Measurements from ENCODE around the gene UROC1. TPM values are rescaled to one million over a fixed set of nuclear protein-coding genes. Genes with fewer than 3 reads are reported as not detected.

The UROC1 gene
- total and polyA plus RNA-seq, 2 of the 4 experiments (the other 2 are of a cell fraction), result not detected

DNA sequence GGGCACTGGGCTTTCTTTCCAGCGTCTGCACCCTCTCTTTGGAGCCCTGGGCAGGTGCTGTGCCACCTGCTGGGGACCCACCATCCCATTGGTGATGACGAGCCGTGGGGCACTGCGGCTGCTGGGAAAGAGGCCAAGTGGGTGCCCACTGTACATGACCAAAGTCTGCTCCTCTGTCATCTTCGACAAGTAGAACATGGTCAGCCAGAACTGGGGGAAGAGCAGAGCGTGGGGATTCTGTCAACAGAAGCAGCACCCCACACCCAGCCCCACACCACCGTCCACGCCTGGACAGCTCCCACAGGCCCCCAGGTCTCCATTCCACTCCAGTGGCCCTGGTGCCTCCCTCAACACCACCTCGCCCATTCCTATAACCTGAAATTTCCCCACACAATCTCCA lies 9.7 kb downstream of the UROC1 start:
- in situ Hi-C loops (cut with MboI; ENCODE audit: low sequenced_read_pairs) (no loop called here), intact Hi-C loops (cut with micrococcal nuclease) (no loop called here), dilution Hi-C loops (cut with HindIII; ENCODE audit: low sequenced_read_pairs, unreplicated experiment) (no loop called here)
- Histone ChIP-seq H4K20me1 (ENCODE audit: insufficient read depth, low read length) (no peaks in the 10 kb centered on the region), H3K9me1 (ENCODE audit: insufficient read depth, low read length) (no peaks in the 10 kb centered on the region), H2BK15ac (ENCODE audit: low read depth, low read length) (no peak overlapping the region), H3K36me3 (ENCODE audit: control insufficient read depth, insufficient read depth, low read length) (no peaks in the 10 kb centered on the region), H3K4ac (ENCODE audit: low read depth, low read length) (no peak overlapping the region), H3K14ac (replicated peaks; ENCODE audit: low read depth, low read length) (no peak overlapping the region), H4K8ac (ENCODE audit: low read depth in 2 of 2, low read length in 2 of 2) (no peak overlapping the region), H2BK120ac (ENCODE audit: low read depth, low read length) (no peak overlapping the region), H4K91ac (ENCODE audit: insufficient read depth, low read depth, low read length) (no peak overlapping the region), H3K4me1 (ENCODE audit: control insufficient read depth, insufficient read depth, low read length) (no peaks in the 10 kb centered on the region), H4K5ac (ENCODE audit: low read depth, low read length) (no peak overlapping the region), H3K56ac (ENCODE audit: extremely low read depth, insufficient read depth, low read length) (no peak overlapping the region), H3K4me2 (ENCODE audit: low read depth, low read length) (no peak overlapping the region), H2BK5ac (ENCODE audit: low read depth, low read length, poor library complexity, severe bottlenecking) (no peak overlapping the region), H3K27me3 (ENCODE audit: control insufficient read depth, insufficient read depth, low read length) (peaks cover 22% of the 10 kb centered on the region; the same call in 1 of the 2 replicates), H2BK20ac (ENCODE audit: low read depth, low read length) (no peak overlapping the region), H2AK9ac (replicated peaks; ENCODE audit: low read depth, low read length, poor library complexity) (no peak overlapping the region), H2AK5ac (ENCODE audit: low read depth, low read length) (no peak overlapping the region), H2AFZ (replicated peaks; ENCODE audit: low read length, poor library complexity) (no peak overlapping the region), H3K23ac (ENCODE audit: low read depth, low read length) (no peak overlapping the region), H3K27ac (ENCODE audit: insufficient read depth, low read length) (no peak overlapping the region), H3K4me3 (ENCODE audit: insufficient read depth, low read depth, low read length) (no peak overlapping the region), H3K79me1 (ENCODE audit: low read depth in 1 of 2, low read length in 2 of 2) (no peaks in the 10 kb centered on the region), H3K18ac (ENCODE audit: low read depth, low read length) (no peak overlapping the region), H3K9ac (ENCODE audit: low read depth, low read length) (no peak overlapping the region), H3K9me3 (ENCODE audit: control insufficient read depth, insufficient read depth, low read length) (no peaks in the 10 kb centered on the region)
- WGBS, 2 experiments (ENCODE audit: extremely low coverage in 2 of 2, insufficient read length in 1 of 2), result 96% methylated on average over 5 of the region's 9 CpGs; no CpG with 5 or more reads in 1 of the 2 experiments
- POLR2A ChIA-PET (ENCODE audit: unreplicated experiment), result no interaction called here
- CTCF ChIA-PET, result no interaction called here
- no TSS peak for BruUV-seq (replicated peaks)
- DNase-seq (no peak), ATAC-seq (ENCODE audit: low read depth) (no peak)
- TF ChIP-seq RCOR1 (IDR thresholded peaks at IDR 0.05; ENCODE audit: insufficient replicate concordance, low read length), result no peak
- no peak for TF ChIP-seq FOS (IDR thresholded peaks at IDR 0.05; ENCODE audit: low read depth, low read length)
- TF ChIP-seq CHD1 (IDR thresholded peaks at IDR 0.05; ENCODE audit: low read depth, low read length), result no peak
- TF ChIP-seq, protein P1, sequence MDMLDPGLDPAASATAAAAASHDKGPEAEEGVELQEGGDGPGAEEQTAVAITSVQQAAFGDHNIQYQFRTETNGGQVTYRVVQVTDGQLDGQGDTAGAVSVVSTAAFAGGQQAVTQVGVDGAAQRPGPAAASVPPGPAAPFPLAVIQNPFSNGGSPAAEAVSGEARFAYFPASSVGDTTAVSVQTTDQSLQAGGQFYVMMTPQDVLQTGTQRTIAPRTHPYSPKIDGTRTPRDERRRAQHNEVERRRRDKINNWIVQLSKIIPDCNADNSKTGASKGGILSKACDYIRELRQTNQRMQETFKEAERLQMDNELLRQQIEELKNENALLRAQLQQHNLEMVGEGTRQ (IDR thresholded peaks at IDR 0.05; ENCODE audit: low read depth, low read length), result no peak
- TF ChIP-seq, protein P2, sequence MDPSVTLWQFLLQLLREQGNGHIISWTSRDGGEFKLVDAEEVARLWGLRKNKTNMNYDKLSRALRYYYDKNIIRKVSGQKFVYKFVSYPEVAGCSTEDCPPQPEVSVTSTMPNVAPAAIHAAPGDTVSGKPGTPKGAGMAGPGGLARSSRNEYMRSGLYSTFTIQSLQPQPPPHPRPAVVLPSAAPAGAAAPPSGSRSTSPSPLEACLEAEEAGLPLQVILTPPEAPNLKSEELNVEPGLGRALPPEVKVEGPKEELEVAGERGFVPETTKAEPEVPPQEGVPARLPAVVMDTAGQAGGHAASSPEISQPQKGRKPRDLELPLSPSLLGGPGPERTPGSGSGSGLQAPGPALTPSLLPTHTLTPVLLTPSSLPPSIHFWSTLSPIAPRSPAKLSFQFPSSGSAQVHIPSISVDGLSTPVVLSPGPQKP (IDR thresholded peaks at IDR 0.05; ENCODE audit: borderline replicate concordance, low read depth, low read length), result no peak
- no peak for TF ChIP-seq RAD21 (IDR thresholded peaks at IDR 0.05; ENCODE audit: low read length)
- TF ChIP-seq SMC3 (IDR thresholded peaks at IDR 0.05; ENCODE audit: low read depth, low read length), result no peak
- TF ChIP-seq NFE2L2 (IDR thresholded peaks at IDR 0.05; ENCODE audit: low read depth, low read length), result no peak
- TF ChIP-seq BHLHE40 (IDR thresholded peaks at IDR 0.05; ENCODE audit: low read depth, low read length), result no peak
- no peak for TF ChIP-seq MXI1 (IDR thresholded peaks at IDR 0.05; ENCODE audit: borderline replicate concordance, low read depth, low read length)
- TF ChIP-seq POLR2A (IDR thresholded peaks at IDR 0.05; ENCODE audit: low read depth, low read length), result no peak
- TF ChIP-seq, protein P3, sequence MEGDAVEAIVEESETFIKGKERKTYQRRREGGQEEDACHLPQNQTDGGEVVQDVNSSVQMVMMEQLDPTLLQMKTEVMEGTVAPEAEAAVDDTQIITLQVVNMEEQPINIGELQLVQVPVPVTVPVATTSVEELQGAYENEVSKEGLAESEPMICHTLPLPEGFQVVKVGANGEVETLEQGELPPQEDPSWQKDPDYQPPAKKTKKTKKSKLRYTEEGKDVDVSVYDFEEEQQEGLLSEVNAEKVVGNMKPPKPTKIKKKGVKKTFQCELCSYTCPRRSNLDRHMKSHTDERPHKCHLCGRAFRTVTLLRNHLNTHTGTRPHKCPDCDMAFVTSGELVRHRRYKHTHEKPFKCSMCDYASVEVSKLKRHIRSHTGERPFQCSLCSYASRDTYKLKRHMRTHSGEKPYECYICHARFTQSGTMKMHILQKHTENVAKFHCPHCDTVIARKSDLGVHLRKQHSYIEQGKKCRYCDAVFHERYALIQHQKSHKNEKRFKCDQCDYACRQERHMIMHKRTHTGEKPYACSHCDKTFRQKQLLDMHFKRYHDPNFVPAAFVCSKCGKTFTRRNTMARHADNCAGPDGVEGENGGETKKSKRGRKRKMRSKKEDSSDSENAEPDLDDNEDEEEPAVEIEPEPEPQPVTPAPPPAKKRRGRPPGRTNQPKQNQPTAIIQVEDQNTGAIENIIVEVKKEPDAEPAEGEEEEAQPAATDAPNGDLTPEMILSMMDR (conservative IDR thresholded peaks at IDR 0.05; ENCODE audit: low read depth, low read length), result no peak
- no peak for TF ChIP-seq MAFK (IDR thresholded peaks at IDR 0.05; ENCODE audit: low read depth, low read length)
- TF ChIP-seq MAZ (IDR thresholded peaks at IDR 0.05; ENCODE audit: borderline replicate concordance, low read depth, low read length), result no peak
- TF ChIP-seq CEBPB (IDR thresholded peaks at IDR 0.05; ENCODE audit: low read depth, low read length), result no peak
- no peak for TF ChIP-seq RFX5 (IDR thresholded peaks at IDR 0.05; ENCODE audit: low read depth, low read length)
